SH-SY5Y (cell line): ENCODE results near the gene HIF1AN.
A peak's percentile ranks its signal among the peaks of the same experiment; 100 is the strongest.

Source experiments
- GATA2 ChIP-seq: IDR thresholded peaks from 2 replicates; pipeline ENCODE4 v1.6.1; 2011; ENCODE audit warnings: mild to moderate bottlenecking, low read depth, low read length
- GATA3 ChIP-seq: IDR thresholded peaks from 2 replicates; pipeline ENCODE4 v1.6.1; 2011; ENCODE audit warnings: low read depth, mild to moderate bottlenecking, low read length, moderate library complexity

HIF1AN gene

GRCh38 chr10:100535715-100536353 lies at the start of gene HIF1AN:
HIF1AN (plus strand) TSS chr10:100535943; CDS start chr10:100535959, 16 bp downstream.
- TF ChIP-seq GATA2 (no peak), GATA3 (no peak)

GRCh38 chr10:100487529-100487928 lies 48.2 kb upstream of the HIF1AN start:
- no peak for TF ChIP-seq GATA2
- no peak for TF ChIP-seq GATA3

- TF ChIP-seq GATA2 (no peak), GATA3 (no peak)
Observed at GRCh38 chr10:100489396-100489795, 46.3 kb upstream of the HIF1AN start.

GRCh38 chr10:100490531-100490930 lies 45.2 kb upstream of the HIF1AN start:
- TF ChIP-seq GATA2: no peak
- TF ChIP-seq GATA3: no peak

GRCh38 chr10:100496567-100496966 lies 39.2 kb upstream of the HIF1AN start:
- TF ChIP-seq GATA3: no peak
- TF ChIP-seq GATA2: no peak

GRCh38 chr10:100498059-100498458 lies 37.7 kb upstream of the HIF1AN start:
- no peak for TF ChIP-seq GATA3
- TF ChIP-seq GATA2: no peak

GRCh38 chr10:100501423-100501822 lies 34.3 kb upstream of the HIF1AN start:
- TF ChIP-seq GATA3 (no peak), GATA2 (no peak)

GRCh38 chr10:100502926-100503494 lies 32.7 kb upstream of the HIF1AN start:
- TF ChIP-seq GATA3 (no peak; the same call in 1 of the 2 replicates), GATA2 (peak; percentile 83)

- TF ChIP-seq GATA2: no peak
- no peak for TF ChIP-seq GATA3
Observed at GRCh38 chr10:100504096-100504495, 31.6 kb upstream of the HIF1AN start.

- TF ChIP-seq GATA3: no peak
- no peak for TF ChIP-seq GATA2
Observed at GRCh38 chr10:100505164-100505563, 30.6 kb upstream of the HIF1AN start.

GRCh38 chr10:100506596-100507356 lies 29.0 kb upstream of the HIF1AN start:
- TF ChIP-seq GATA3: no peak
- no peak for TF ChIP-seq GATA2

GRCh38 chr10:100507357-100507732 lies 28.4 kb upstream of the HIF1AN start:
- TF ChIP-seq GATA2: no peak
- TF ChIP-seq GATA3: no peak

GRCh38 chr10:100508266-100508665 lies 27.5 kb upstream of the HIF1AN start:
- TF ChIP-seq GATA2 (no peak), GATA3 (no peak)

- TF ChIP-seq GATA3 (no peak), GATA2 (no peak)
Observed at GRCh38 chr10:100508691-100509150, 27.0 kb upstream of the HIF1AN start.

GRCh38 chr10:100509241-100509840 lies 26.4 kb upstream of the HIF1AN start:
- TF ChIP-seq GATA3 (no peak), GATA2 (no peak)
